HCT116 (cell line): ENCODE results near the gene LIX1. TPM values are rescaled to one million over a fixed set of nuclear protein-coding genes. Genes with fewer than 3 reads are reported as not detected.

Experiments
- ATAC-seq: fragments of 200-7000 bp; cut with Tn5 transposase; 2 replicates; pipeline ENCODE4 v1.9.1; 2020; ENCODE audit warnings: mild to moderate bottlenecking, moderate library complexity
- BruUV-seq: library from RNA; stranded (reverse); fragments of 400-500 nt; replicated peaks from 2 replicates; lab custom pipeline; 2021; lab: Mats Ljungman, UMichigan
- CTCF ChIA-PET: fragments of 300-600 bp; sonication (Branson Sonifier 250); formaldehyde crosslinking; loops from one replicate; lab custom pipeline; 2021; ENCODE audit warnings: antibody characterized with exemption; lab: Charles Lee
- POLR2A ChIA-PET: fragments of 300-600, 350-600 bp; sonication (Branson Sonifier 250); formaldehyde crosslinking; loops from one replicate; lab custom pipeline; 2021; ENCODE audit warnings: antibody characterized with exemption; lab: Charles Lee
- RAD21 ChIA-PET, 2 experiments: fragments of 300-600 bp; sonication (Branson Sonifier 250); formaldehyde crosslinking; loops; one replicate each; lab custom pipeline; 2023; ENCODE audit warnings: low total read pairs in 2 of 2; ENCODE audit not compliant: uncharacterized antibody in 2 of 2, unreplicated experiment in 2 of 2, low non-redundant PET in 1 of 2; lab: Charles Lee
- DNase-seq: peaks from one replicate; pipeline ENCODE4 v3.0.0-alpha.2; 2010; ENCODE audit warnings: low read depth, low spot score
- H2AFZ ChIP-seq: fragments of 200-600 bp; shearing (Covaris generic), sonication (generic); 2 replicates; pipeline ENCODE4 v1.6.1; 2017; ENCODE audit warnings: low read depth, mixed run types, mixed read lengths, antibody characterized with exemption, low read length; ENCODE audit not compliant: poor library complexity, severe bottlenecking
- H3K27ac ChIP-seq: 2 replicates; pipeline ENCODE4 v1.5.1; 2012; ENCODE audit warnings: low read depth, low read length
- H3K27me3 ChIP-seq: fragments of 200-600 bp; sonication (generic); 2 replicates; pipeline ENCODE4 v1.6.1; 2016; ENCODE audit warnings: mixed run types, low read length, mixed read lengths; ENCODE audit not compliant: insufficient read depth
- H3K36me3 ChIP-seq, 2 experiments: fragments of 200-500 bp in 1 of 2; fragments of 200-600 bp in 1 of 2; sonication (Bioruptor generic) in 1 of 2; sonication (generic) in 1 of 2; 2 replicates each; pipeline versions ENCODE4 v1.5.1 to v1.6.1; 2014 to 2016; ENCODE audit warnings: low read length in 2 of 2, inconsistent platforms in 1 of 2, mixed read lengths in 1 of 2, mixed run types in 1 of 2; ENCODE audit not compliant: insufficient read depth in 2 of 2, control insufficient read depth in 1 of 2
- H3K4me1 ChIP-seq, 2 experiments: fragments of 200-600 bp in 1 of 2; sonication (generic) in 1 of 2; 2 replicates each; pipeline versions ENCODE4 v1.5.1 to v1.6.1; 2012 to 2017; ENCODE audit warnings: low read length in 2 of 2, inconsistent platforms in 1 of 2, mild to moderate bottlenecking in 1 of 2, mixed read lengths in 1 of 2, mixed run types in 1 of 2, moderate library complexity in 1 of 2; ENCODE audit not compliant: insufficient read depth in 2 of 2, control insufficient read depth in 1 of 2
- H3K4me2 ChIP-seq: fragments of 200-600 bp; sonication (generic); 2 replicates; pipeline ENCODE4 v1.6.1; 2017; ENCODE audit warnings: mixed run types, low read length, mixed read lengths
- H3K4me3 ChIP-seq, 2 experiments: fragments of 200-600 bp in 1 of 2; sonication (generic) in 1 of 2; replicated peaks in 1 of 2; 2 replicates each; pipeline ENCODE4 v1.5.1; 2011 to 2016; ENCODE audit warnings: low read length in 2 of 2, control low read depth in 1 of 2, low read depth in 1 of 2, mild to moderate bottlenecking in 1 of 2, mixed read lengths in 1 of 2, mixed run types in 1 of 2
- H3K79me2 ChIP-seq: fragments of 200-600 bp; sonication (generic); 2 replicates; pipeline ENCODE4 v1.6.1; 2017; ENCODE audit warnings: mild to moderate bottlenecking, mixed run types, low read length, moderate library complexity, mixed read lengths; ENCODE audit not compliant: insufficient read depth
- H3K9ac ChIP-seq: fragments of 200-600 bp; sonication (generic); 2 replicates; pipeline ENCODE4 v1.6.1; 2016; ENCODE audit warnings: low read length, mixed read lengths
- H3K9me2 ChIP-seq: fragments of 200-600 bp; sonication (generic), shearing (Covaris generic); 2 replicates; pipeline ENCODE4 v1.6.1; 2017; ENCODE audit warnings: mixed run types, mild to moderate bottlenecking, moderate library complexity; ENCODE audit not compliant: insufficient read depth
- H3K9me3 ChIP-seq, 2 experiments: fragments of 200-500 bp in 1 of 2; fragments of 200-600 bp in 1 of 2; sonication (Bioruptor generic) in 1 of 2; sonication (generic) in 1 of 2; 2 replicates each; pipeline ENCODE4 v1.6.1; 2014 to 2017; ENCODE audit warnings: low read length in 2 of 2, mixed read lengths in 2 of 2, inconsistent platforms in 1 of 2, low read depth in 1 of 2, mild to moderate bottlenecking in 1 of 2, mixed run types in 1 of 2, moderate library complexity in 1 of 2; ENCODE audit not compliant: control insufficient read depth in 1 of 2, insufficient read depth in 1 of 2
- H4K20me1 ChIP-seq: fragments of 200-600 bp; sonication (generic), shearing (Covaris generic); 2 replicates; pipeline ENCODE4 v1.6.1; 2017; ENCODE audit warnings: mixed run types, mild to moderate bottlenecking, moderate library complexity; ENCODE audit not compliant: insufficient read depth
- ATF3 ChIP-seq: IDR thresholded peaks from 2 replicates; pipeline ENCODE4 v1.6.1; 2012
- CBX3 ChIP-seq: IDR thresholded peaks from 2 replicates; pipeline ENCODE4 v1.6.1; 2012; ENCODE audit warnings: low read depth
- CEBPB ChIP-seq: IDR thresholded peaks from 2 replicates; pipeline ENCODE4 v1.6.1; 2012; ENCODE audit warnings: low read depth
- CTCF ChIP-seq, 3 experiments: fragments of 200-600 bp in 1 of 3; sonication (generic) in 1 of 3; IDR thresholded peaks in 2 of 3; conservative IDR thresholded peaks in 1 of 3; 2 replicates each; pipeline ENCODE4 v1.5.1; 2012 to 2017; ENCODE audit warnings: low read depth in 2 of 3, low read length in 2 of 3, antibody characterized with exemption in 1 of 3, borderline replicate concordance in 1 of 3, control low read depth in 1 of 3, mild to moderate bottlenecking in 1 of 3, mixed read lengths in 1 of 3, mixed run types in 1 of 3, moderate library complexity in 1 of 3; ENCODE audit not compliant: insufficient read depth in 1 of 3
- JUND ChIP-seq: IDR thresholded peaks from 2 replicates; pipeline ENCODE4 v1.6.1; 2012
- MAX ChIP-seq: IDR thresholded peaks from 2 replicates; pipeline ENCODE4 v1.6.1; 2012
- POLR2A ChIP-seq: IDR thresholded peaks from 2 replicates; pipeline ENCODE4 v1.7.0; 2011; ENCODE audit warnings: borderline replicate concordance; ENCODE audit not compliant: insufficient read depth, insufficient read length; ENCODE audit errors: extremely low read depth
- RAD21 ChIP-seq: IDR thresholded peaks from 2 replicates; pipeline ENCODE4 v1.6.1; 2012; ENCODE audit warnings: low read depth, mild to moderate bottlenecking
- SP1 ChIP-seq: IDR thresholded peaks from 2 replicates; pipeline ENCODE4 v1.6.1; 2012; ENCODE audit warnings: low read depth
- SRF ChIP-seq: IDR thresholded peaks from 2 replicates; pipeline ENCODE4 v1.6.1; 2012; ENCODE audit warnings: low read depth
- ZBTB33 ChIP-seq: IDR thresholded peaks from 2 replicates; pipeline ENCODE4 v1.6.1; 2011; ENCODE audit warnings: mild to moderate bottlenecking, low read length, moderate library complexity; ENCODE audit not compliant: insufficient replicate concordance; ENCODE audit errors: extremely low read depth
- intact Hi-C: fragments of 100-400 bp; cut with micrococcal nuclease; formaldehyde crosslinking; loops from 2 replicates; pipeline ENCODE4 v1.10.0; 2022
- total RNA-seq: library from RNA; stranded (reverse); gene quantifications from one replicate; pipeline ENCODE4 v1.2.1, GENCODE V29; 2021; ENCODE audit not compliant: unreplicated experiment

Gene LIX1
- total RNA-seq, 1 experiment from 2014 or later = not detected

GRCh38 chr5:97133101-97133500, 9.3 kb downstream of the LIX1 start:
- ChIA-PET RAD21 (no interaction called here), POLR2A (no interaction called here), CTCF (no interaction called here)
- H4K20me1 ChIP-seq = no peaks in the 10 kb centered on the region
- H3K4me2 ChIP-seq = no peak overlapping the region
- no peaks in the 10 kb centered on the region for H3K27me3 ChIP-seq
- intact Hi-C loops = no loop called here
- no peak overlapping the region for H3K4me3 ChIP-seq
- no peak for DNase-seq
- H3K79me2 ChIP-seq = no peaks in the 10 kb centered on the region
- TF ChIP-seq CEBPB = no peak
- TF ChIP-seq JUND = no peak
- TF ChIP-seq ATF3 = no peak
- no peak for TF ChIP-seq CBX3
- no peak for TF ChIP-seq CTCF (IDR thresholded peaks at IDR 0.05 in 2 of 3, conservative IDR thresholded peaks at IDR 0.05 in 1 of 3; ENCODE audit: borderline replicate concordance in 1 of 3, insufficient read depth in 1 of 3, low read depth in 2 of 3, low read length in 2 of 3)
- no peak for TF ChIP-seq SP1
- no peak for TF ChIP-seq POLR2A
- no peak for TF ChIP-seq MAX
- no peak for TF ChIP-seq ZBTB33
- TF ChIP-seq RAD21 = no peak
- no peak for TF ChIP-seq SRF
- H3K36me3 ChIP-seq = no peaks in the 10 kb centered on the region
- ATAC-seq = no peak
- H3K4me1 ChIP-seq = no peaks in the 10 kb centered on the region
- H2AFZ ChIP-seq = no peak overlapping the region
- BruUV-seq = no TSS peak
- no peaks in the 10 kb centered on the region for H3K9me2 ChIP-seq
- H3K9ac ChIP-seq = no peak overlapping the region
- H3K9me3 ChIP-seq = no peaks in the 10 kb centered on the region
- no peak overlapping the region for H3K27ac ChIP-seq
